ELR (cell line): Measurements from ENCODE around the gene TINCR.

ENCODE experiments used
- DNase-seq: peaks from one replicate; pipeline ENCODE4 v3.0.0-alpha.2; 2015; ENCODE audit warnings: low read depth

TINCR gene

DNA sequence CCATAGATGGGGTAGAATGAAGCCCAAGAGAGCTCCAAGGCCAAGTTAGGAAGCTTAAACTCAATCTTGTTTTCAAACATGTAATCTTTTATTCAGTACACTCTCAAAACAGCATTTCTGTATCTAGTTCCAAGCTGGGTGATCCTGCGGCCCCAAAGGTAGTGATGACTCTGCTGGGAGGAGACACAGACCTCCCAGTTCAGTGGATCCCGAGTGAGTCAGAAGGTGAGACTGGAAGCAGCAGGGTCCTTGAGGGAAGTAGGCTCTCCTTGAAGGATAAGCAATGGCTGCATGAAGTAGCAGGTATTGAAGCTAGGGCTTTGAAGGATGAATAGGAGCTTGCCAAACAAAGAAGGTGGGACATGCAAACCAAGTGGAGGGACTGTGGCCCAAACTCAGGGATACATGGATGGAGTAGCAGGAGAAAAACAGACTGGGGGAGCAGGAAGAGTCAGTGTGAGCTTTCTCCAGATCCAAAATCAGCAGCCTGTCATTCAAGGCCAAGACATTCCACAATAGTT, 9.6 kb downstream of the TINCR start:
- no peak for DNase-seq

DNA sequence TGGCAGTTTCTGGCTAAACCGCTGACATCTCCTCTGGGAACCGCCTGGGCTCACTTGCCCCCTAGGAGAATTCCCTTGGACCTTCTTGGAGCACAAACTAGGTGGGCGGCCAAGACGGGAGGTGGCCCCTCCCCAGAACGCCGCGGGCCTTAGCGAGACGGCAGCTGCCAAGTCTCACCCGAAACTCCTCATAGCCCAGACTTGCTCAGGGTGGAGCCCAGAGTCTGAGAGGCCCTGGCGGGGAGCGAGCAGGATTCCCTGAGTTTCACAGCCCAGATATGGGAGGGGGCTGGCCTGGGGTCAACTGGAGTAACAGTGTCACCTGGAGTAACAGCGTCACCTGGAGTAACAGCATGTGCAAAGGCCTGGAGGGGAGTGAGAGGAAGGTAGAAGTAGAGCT, 10.1 kb downstream of the TINCR start:
- DNase-seq, result no peak

DNA sequence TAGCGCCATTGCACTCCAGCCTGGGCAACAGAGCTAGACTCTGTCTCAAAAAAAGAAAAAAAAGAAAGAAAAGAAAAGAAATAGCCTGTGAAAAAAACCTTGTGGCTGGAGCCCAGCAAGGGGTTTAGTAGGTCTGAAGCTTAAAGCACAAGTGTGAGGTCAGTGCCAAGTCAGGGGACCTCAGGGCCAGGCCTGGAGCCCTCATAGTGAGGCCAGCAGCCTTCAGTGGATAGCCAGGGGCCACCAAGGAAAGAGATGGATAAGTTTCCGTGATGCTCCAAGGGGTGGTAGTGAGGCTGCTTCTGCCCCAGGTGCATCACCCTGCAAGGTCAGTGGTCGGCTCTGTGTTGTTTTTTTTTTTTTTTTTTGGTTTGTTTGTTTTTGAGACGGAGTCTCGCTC, 12.9 kb downstream of the TINCR start:
- no peak for DNase-seq

DNA sequence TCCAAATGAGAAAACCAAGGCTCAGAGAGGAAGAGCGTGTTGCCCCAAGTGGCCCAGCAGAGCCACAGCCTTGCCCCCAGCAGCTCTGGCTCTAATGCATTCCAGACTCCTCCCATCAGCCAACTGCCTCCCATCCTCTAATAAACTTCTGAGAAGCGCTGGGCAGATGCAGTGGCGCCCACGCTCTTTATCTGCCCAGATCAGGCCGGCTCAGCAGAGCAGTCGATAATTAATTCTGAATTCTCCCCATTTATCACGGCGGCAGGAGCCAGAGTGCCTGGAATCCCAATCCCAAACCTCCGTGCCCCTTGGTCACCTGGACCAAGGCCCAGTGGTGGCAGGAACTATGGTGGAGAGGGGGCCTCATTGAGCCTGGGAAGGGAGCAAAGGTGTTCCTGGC, 13.9 kb downstream of the TINCR start:
- no peak for DNase-seq

DNA sequence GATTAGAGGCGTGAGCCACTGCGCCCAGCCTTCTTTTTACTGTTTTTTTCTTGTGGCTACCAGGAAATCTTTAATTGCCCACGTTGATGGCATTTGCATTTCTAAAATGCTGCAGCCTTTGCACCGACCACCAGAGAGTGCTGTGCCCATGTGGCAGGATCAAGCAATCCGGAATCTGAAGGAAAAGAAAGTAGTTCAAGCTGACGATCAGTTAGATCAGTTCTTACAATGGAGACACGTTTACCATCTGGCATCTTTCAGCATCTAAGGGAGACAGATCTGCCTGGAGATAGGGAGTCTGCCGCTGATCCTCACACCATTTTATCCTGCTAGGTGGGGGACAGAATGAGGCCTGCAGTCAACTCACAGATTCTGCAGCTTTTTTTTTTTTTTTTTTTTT, 19.9 kb downstream of the TINCR start:
- peak; percentile 59 for DNase-seq

DNA sequence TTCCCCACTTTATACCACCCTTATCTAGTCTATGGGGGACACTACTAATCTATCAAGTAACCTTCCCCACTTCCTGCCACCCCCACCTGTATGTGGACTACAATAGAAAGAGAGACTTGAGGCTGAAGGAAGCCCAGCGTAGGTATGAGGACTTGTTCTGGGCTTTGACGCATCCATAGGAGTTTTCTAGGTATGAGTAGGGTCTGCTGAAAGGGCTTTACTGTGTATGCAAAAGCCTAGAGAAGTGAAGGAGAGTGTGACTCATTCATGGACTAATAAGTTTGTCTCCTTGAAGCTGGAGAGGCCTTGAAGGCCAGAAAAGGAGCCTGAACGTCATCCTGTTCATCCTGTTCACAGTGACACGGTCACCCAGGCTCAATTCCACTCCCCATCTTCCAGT, 21.8 kb downstream of the TINCR start:
- DNase-seq, result no peak

DNA sequence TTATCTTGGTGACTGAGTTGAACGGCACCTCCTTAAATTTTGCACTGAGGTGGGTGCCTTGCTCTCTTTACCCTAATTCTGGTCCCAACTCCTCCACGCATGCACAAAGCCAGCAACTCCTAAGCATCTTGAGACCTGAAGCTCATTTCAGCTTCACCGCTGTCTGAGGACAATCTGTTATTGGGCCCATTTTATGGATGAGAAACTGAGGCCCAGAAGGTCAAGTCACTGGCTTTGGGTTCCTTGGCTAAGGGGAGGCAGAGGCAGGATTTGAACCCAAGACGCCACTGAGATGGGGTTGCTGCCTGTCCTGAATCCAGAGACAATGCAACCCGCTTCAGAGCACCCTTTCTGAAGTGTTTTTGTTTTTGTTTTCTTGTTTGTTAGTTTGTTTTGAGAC, 22.7 kb downstream of the TINCR start:
- DNase-seq, result no peak

DNA sequence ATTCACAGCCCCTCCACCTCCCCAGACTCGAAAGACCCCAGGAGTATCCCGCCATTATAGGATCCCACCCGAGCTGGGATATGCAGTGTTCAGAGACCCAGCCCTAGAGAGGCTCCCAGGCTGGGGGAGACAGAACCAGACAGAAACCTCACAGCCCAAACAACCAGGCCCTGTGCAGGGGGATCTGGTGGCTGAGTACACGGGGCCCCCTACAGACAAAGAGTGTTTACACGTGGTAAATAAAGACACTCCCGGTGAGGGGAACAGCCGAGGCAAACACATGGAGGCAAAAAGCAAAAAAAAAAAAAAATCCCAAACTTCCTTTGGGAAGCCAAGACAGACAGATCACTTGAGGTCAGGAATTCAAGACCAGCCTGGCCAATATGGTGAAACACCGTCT, 25.1 kb downstream of the TINCR start:
- DNase-seq, result no peak

DNA sequence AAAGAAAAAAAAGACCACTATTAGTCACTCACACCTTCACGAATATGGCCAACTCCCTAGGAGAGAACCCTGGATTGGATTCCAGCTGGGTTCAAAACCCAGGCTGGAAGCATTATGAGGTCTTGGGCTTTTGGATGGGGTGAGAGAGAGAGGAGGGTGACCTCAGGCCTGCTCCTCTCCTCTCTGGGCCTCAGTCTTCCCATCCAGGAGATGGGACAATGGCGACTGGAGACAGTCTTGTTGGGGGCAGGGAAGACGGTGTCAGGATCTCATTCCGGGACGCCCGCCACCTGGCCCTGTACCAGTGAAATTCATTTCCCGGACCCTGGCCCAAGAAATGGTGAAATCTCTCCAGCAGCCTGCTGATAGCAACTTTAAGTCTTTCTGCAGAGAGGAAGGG, 26.3 kb downstream of the TINCR start:
- no peak for DNase-seq

DNA sequence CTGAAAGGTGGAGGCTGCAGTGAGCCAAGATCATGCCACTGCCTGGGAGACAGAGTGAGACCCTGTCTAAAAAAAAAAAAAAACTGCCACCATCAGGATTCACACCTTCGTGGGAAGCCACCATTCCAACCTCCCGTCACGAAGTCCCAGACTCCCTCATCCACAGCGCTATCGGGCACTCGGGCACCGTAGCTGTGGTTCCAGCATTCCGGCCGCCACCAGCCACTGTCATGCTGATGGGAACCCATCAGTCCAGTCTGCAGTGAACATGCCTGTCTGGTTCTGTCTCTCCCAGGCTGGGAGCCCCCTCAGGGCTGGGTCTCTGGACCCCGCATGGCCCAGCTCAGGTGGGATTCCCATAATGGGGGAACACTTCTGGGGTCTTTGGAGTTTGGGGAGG, 27.5 kb downstream of the TINCR start:
- no peak for DNase-seq

DNA sequence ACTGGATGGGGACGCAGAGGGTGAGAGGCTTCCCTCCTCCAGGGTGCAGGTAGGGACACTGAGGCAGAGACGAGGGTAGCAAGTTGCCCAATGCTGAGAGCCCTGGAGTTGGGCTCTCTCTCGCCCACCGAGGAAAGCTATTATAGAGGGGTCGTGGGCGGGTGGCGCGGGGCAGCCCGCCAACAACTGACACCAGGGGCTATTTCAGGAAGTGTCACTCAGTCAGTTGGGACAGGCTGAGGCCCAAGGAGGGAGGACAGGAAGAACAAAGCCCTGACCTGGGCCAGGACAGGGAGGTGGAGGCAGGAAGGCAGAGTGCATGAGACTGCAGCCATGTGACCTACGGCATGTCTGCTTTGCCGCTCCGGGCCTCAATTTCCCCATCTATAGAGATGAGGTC, 29.9 kb downstream of the TINCR start:
- DNase-seq, result no peak

DNA sequence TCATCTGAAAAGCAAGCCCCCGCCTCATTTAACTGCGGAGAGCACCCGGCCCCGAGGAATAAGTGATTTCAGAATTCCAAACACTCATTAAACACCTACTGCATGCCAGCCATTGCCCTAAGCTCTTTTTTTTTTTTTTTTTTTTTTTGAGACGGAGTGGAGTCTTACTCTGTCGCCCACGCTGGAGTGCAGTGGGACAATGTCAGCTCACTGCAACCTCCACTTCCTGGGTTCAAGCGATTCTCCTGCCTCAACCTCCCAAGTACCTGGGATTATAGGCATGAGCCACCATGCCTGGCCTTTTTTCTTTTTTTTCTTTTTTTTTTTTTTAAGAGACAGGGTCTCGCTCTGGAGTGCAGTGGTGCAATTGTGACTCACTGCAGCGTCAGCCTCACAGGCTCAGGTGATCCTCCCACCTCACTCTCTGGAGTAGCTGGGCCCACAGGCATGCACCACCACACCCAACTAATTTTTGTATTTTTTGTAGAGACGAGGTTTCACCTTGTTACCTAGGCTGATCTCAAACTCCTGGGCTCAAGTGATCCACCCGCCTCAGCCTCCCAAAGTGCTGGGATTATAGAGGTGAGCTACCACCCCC, 30.7 kb downstream of the TINCR start:
- peak; percentile 22 for DNase-seq

DNA sequence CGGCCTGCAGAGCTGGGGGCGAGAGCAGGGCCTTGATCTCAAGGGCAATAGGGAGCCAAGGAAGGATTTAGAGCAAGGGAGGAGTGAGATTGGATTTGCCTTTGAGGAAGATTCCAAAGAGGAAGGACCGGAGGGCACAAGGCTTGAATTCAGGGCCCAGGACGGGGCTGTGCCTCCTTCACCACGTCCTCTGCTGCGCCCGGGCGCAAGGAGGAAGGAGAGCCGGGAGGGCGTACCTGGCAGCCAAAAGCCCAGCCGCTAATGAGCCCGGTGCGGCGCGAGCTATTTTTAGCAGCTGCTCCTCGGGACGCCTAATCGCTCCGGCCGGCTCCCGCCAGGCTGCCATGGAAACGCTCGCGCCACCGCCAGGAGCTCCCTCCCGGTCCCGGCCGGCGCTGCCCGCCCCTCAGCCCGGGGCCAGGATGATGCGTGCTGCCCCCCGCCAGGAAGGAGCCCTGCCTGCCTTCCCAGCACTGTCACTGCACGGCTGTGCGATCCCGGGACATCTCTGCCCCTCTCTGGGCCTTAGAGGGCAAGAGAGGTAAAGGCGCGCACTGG, 31.3 kb downstream of the TINCR start:
- no peak for DNase-seq

DNA sequence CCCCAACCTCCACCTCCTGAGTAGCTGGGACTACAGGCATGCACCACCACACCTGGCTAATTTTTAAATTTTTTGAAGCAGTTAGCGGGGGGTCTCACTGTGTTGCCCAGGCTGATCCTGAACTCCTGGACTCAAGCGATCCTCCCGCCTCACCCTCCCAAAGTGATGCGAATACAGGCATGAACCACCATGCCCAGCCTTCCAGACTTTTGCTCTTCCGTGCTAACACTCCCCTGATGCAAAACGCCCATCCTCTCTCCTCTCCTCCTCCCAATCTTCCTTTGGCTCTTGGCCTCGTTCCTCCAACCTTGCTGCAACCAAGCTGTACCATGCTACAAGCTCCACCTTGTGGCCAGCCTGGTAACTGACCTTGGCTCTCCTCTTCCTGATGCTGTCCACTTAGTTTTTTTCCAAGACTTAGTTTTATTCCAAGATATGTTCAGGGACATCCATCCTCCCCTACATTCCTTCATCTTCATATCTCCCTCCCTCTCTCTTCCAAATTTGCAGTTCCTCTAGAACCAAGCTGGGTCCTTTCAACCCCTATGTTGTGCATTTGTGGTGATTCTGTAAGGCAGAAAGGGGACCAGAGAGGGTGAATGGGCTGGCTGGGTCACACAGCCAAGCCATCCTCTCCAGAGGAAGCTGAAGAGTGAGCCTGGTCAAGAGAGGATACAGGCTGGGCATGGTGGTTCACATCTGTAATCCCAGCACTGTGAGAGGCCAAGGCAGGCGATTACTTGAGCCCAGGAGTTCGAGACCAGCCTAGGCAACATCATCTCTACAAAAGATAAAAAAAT, 32.8 kb downstream of the TINCR start:
- DNase-seq, result no peak

DNA sequence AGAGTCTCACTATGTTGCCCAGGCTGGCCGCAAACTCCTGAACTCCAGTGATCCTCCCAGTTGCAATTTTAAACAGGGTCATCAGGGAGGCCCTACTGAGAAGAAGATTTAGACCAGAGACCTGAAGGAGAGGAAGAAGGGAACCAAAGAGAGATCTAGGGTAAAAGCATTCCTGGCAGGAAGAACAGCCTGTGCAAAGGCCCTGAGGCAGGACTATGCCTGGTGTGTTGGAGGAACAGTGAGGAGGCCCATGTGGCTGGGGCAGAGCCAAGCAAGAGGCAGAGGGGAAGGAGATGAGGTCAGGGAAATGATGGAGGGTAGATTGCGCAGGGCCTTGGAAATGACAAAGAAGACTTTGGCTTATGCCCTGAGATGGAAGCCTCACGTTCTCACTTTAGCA, 34.5 kb downstream of the TINCR start:
- DNase-seq, result no peak

DNA sequence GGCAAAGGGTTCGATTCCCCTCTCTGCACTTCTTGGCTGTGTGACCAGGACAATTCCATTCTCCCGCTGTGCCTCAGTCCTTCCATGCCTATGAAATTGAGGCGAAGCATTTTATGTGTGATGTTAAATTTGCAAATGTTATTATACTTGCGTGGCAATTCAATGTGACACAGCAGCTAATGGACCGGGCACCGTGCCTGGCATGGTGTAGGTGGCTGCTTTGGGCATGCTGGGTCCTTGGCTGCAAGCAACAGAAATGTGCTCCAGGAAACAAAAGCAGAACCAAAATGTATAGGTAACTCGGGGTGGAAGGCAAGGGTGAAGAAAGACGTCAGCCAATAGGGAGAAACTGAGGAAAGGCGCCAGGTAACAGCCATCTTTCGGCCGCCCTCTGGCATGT, 37.1 kb downstream of the TINCR start:
- no peak for DNase-seq

DNA sequence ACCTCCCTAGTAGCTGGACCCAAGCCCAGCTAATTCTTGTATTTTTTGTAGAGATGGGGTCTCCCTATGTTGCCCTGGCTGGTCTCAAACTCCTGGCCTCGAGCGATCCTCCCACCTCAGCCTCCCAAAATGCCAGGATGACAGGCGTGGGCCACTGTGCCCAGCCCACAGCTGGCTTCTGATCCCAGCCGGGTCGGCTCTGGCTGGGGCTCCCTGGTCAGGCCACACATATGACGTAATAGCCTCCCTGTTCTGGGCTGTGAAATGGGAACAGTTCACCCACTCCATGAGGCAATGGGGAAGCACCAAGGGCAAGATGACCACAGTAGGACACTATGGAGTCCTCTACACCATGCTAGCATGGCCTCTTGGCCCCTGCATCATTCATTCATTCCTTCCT, 41.1 kb downstream of the TINCR start:
- no peak for DNase-seq

DNA sequence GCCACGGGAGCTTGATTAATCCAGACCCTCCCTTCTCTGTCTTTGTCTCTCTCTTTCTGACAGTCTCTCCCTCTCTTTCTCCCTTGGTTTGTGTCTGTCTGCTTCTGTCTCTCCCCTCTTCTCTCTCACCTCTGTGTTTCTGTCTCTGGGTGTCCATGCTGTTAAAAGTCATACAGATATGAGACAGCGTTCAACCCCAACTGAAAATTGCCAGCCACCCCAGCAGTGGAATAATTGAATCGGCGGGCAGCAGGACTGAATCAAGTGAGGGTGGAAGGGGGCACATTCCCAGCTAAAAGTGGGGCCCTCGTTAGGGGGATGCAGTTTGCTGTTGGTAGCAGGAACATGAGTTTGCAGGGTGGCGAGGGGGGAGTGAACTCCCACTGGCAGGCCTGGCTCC, 43.7 kb downstream of the TINCR start:
- DNase-seq, result no peak

DNA sequence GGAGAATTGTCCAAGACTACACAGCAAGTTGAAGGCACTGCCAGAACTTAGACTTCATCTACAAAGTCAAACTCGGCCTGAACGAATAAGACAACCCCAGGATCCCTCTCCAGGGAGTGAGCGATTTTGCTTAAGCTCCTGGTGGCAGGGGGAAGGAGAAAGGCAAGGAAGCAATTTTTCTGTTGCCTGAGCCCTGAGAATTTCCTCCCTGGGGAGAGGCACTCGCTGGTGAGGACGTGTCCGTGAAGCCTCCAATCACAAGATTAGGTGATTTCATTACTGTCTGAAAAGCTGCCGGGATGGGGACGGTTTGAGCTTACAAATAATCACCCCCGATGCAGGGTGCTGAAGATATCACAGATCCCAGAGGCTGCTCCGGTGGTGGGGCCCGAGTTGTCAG, 45.6 kb downstream of the TINCR start:
- no peak for DNase-seq

DNA sequence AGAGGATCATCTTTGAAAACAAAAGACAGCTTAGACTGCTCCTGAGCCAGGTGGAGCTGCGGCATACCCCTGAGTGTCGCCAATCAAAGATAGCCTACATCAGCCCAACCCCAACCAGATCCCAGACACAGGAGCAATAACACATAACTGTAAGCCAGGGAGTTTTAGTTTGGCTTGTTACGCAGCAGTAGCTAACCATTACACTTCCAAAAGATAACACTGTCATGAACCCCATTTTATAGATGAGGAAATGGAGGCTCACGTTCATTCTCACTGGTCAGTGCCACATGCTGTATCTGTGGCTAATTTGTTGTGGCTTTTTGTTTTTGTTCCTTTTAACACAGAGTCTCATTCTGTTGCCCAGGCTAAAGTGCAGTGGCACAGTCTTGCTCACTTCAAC, 47.3 kb downstream of the TINCR start:
- no peak for DNase-seq

DNA sequence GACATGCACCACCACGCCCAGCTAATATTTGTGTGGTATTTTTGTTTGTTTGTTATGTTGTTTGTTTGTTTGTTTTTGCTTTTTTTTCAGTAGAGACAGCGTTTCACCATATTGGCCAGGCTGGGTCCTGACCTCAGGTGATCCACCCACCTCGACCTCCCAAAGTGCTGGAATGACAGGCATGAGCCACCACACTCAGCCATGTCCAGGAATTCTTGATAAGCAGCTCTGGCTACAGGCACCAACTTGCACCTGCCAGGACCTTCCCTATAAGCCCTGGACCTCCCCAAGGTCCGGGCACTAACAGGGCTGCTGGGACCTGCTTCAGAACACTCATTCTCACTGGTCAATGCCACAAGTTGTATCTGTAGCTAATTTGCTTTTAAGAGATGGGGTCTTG, 48.7 kb downstream of the TINCR start:
- no peak for DNase-seq

DNA sequence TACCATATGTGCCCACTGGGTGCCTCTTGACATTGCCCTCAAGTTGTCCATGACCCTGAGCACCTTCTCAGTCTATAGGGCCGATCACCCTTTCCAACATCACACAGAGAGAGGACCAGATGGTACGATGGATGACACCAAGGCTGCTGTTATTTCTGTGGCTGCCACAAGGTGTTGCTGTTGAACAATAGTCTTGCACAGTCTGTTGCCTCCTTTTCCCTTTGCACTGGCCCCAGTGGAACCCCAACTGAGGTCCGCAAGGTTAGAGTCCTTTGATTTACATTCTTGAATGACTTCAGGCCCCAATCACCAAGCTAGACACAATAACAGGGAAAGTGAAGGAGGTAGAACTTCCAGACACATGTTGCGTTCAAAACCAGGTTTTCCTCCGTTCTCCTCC, 52.0 kb downstream of the TINCR start:
- no peak for DNase-seq

DNA sequence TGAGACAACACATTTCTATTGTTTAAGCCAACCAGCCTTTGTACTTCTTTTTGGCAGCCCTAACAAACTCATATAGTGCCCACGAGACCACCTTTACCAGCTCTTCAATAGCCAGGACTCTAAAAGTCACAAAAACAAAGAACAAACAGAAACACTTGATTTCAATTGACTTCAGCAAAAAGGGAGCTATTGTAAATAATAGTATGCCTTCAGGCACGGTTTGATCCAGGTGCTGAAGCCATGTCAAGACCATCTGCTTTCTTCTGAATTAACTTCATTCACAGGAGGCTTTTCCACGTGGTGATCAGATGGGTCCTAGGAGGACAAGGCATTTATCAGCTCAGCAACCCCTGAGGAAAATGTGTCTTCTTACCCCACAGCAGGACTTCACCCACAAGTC, 53.8 kb downstream of the TINCR start:
- DNase-seq, result no peak

DNA sequence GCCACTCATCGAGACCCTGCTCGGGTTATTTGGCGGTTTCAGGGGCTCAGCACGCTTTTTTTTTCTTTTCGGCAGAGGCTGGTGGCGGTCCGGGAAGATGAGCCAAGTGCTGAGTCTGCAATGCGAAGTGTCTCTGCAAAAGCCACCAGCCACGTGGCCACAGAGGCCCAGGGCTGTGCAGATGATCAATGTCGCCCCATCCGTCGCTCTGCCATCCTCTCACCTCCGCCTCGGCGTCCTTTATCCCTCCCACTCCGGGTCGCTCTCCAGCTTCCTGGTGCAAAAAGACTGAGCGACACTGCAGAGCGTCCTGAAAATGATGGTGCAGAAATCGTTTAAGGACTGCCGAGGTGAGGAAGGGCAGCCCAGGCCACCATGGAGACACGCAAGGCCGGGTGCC, 55.0 kb downstream of the TINCR start:
- DNase-seq, result no peak
